Nephron progenitor cell (in vitro differentiated cells): Measurements from ENCODE around the gene PDGFC.

Experiments used
- DNase-seq: peaks from one replicate; pipeline ENCODE4 v3.0.0; 2021
- H3K27ac Mint-ChIP-seq: 2 replicates; pipeline ENCODE4 v1.8.0; 2021; ENCODE audit warnings: mild to moderate bottlenecking, moderate library complexity, mixed read lengths
- H3K27me3 Mint-ChIP-seq: 2 replicates; pipeline ENCODE4 v1.8.0; 2021; ENCODE audit warnings: mild to moderate bottlenecking, low read depth, mixed read lengths; ENCODE audit not compliant: poor library complexity
- H3K36me3 Mint-ChIP-seq: 2 replicates; pipeline ENCODE4 v1.8.0; 2021; ENCODE audit warnings: low read depth, mixed read lengths
- H3K4me1 Mint-ChIP-seq: 2 replicates; pipeline ENCODE4 v1.8.0; 2021; ENCODE audit warnings: mixed read lengths
- H3K4me3 Mint-ChIP-seq: 2 replicates; pipeline ENCODE4 v1.8.0; 2021; ENCODE audit warnings: mild to moderate bottlenecking, moderate library complexity, mixed read lengths
- H3K9me3 Mint-ChIP-seq: 2 replicates; pipeline ENCODE4 v1.8.0; 2021; ENCODE audit warnings: mild to moderate bottlenecking, moderate library complexity, mixed read lengths
- CTCF ChIP-seq: fragments of 200-600 bp; sonication (generic); IDR thresholded peaks from 2 replicates; pipeline ENCODE4 v1.5.0; 2021; ENCODE audit warnings: antibody characterized with exemption

PDGFC gene

GRCh38 chr4:156977435-156978160 is 6.0 kb upstream of the PDGFC start:
- no peak overlapping the region for H3K27ac Mint-ChIP-seq
- H3K27me3 Mint-ChIP-seq, result peaks cover 6% of the 10 kb centered on the region
- H3K4me3 Mint-ChIP-seq, result no peak overlapping the region
- no peak for DNase-seq
- no peaks in the 10 kb centered on the region for H3K36me3 Mint-ChIP-seq
- H3K9me3 Mint-ChIP-seq, result no peaks in the 10 kb centered on the region
- H3K4me1 Mint-ChIP-seq, result peaks cover 30% of the 10 kb centered on the region
- no peak for TF ChIP-seq CTCF

DNA sequence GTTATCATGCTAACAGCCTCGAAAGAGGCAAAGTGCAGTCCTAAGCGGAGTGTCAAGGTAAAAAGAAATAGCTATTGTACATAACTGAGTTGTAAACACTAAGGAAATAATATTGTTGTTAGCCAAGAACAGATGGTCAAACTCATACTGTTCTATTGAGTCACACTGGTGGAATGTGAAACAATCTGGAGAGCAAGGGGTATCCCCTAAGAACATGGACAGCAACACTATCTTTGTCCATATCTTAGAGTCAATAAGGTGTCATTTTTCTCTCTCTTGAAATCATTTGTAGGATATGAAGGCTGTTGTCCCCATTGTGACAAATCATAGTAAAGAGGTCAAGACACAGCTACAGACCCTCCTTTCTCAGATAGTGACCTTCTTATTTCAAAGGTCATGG is 4.5 kb upstream of the PDGFC start:
- no peak for DNase-seq
- peaks cover 10% of the 10 kb centered on the region for H3K27me3 Mint-ChIP-seq
- no peak overlapping the region for H3K4me3 Mint-ChIP-seq
- H3K36me3 Mint-ChIP-seq, result no peaks in the 10 kb centered on the region
- TF ChIP-seq CTCF, result no peak
- H3K4me1 Mint-ChIP-seq, result peaks cover 37% of the 10 kb centered on the region
- no peaks in the 10 kb centered on the region for H3K9me3 Mint-ChIP-seq
- no peak overlapping the region for H3K27ac Mint-ChIP-seq

- no peak overlapping the region for H3K27ac Mint-ChIP-seq
- H3K9me3 Mint-ChIP-seq, result no peaks in the 10 kb centered on the region
- no peak for TF ChIP-seq CTCF
- no peak for DNase-seq
- H3K4me3 Mint-ChIP-seq, result no peak overlapping the region
- H3K4me1 Mint-ChIP-seq, result peaks cover 37% of the 10 kb centered on the region
- H3K27me3 Mint-ChIP-seq, result peaks cover 10% of the 10 kb centered on the region
- H3K36me3 Mint-ChIP-seq, result no peaks in the 10 kb centered on the region
These were observed 4.1 kb upstream of the PDGFC start for GRCh38 chr4:156975686-156976085.

GRCh38 chr4:156974264-156974663 is 2.7 kb upstream of the PDGFC start:
- H3K27ac Mint-ChIP-seq, result no peak overlapping the region
- H3K4me3 Mint-ChIP-seq, result no peak overlapping the region
- H3K36me3 Mint-ChIP-seq, result no peaks in the 10 kb centered on the region
- DNase-seq, result no peak
- H3K4me1 Mint-ChIP-seq, result peaks cover 50% of the 10 kb centered on the region
- no peaks in the 10 kb centered on the region for H3K9me3 Mint-ChIP-seq
- no peak for TF ChIP-seq CTCF
- H3K27me3 Mint-ChIP-seq, result peaks cover 13% of the 10 kb centered on the region

GRCh38 chr4:156972379-156973015 is 898 bp upstream of the PDGFC start:
- DNase-seq, result no peak
- H3K27me3 Mint-ChIP-seq, result peaks cover 13% of the 10 kb centered on the region
- peaks cover 67% of the 10 kb centered on the region for H3K4me1 Mint-ChIP-seq
- no peaks in the 10 kb centered on the region for H3K9me3 Mint-ChIP-seq
- H3K36me3 Mint-ChIP-seq, result no peaks in the 10 kb centered on the region
- H3K4me3 Mint-ChIP-seq, result peak overlapping the region; percentile 82
- no peak for TF ChIP-seq CTCF
- H3K27ac Mint-ChIP-seq, result no peak overlapping the region
